Measurements from ENCODE around the gene ELMOD3.
"Not testable (repeated sequence)": the region's sequence is repeated elsewhere in the genome, so short reads cannot be mapped to it uniquely, and the experiment has no call there.

ELMOD3 gene

GRCh38 chr2:85413592-85414420 lies 59.2 kb downstream of the ELMOD3 start:
- H3K4me3 ChIP-seq (replicated peaks; ENCODE audit: low read depth, low read length): peak overlapping the region; percentile 8
- H3K27me3 ChIP-seq (replicated peaks; ENCODE audit: control insufficient read depth, insufficient read depth, low read length): no peaks in the 10 kb centered on the region
- no peaks in the 10 kb centered on the region for H3K36me3 ChIP-seq (ENCODE audit: control insufficient read depth, insufficient read depth, low read length)
- TF ChIP-seq, protein P1, sequence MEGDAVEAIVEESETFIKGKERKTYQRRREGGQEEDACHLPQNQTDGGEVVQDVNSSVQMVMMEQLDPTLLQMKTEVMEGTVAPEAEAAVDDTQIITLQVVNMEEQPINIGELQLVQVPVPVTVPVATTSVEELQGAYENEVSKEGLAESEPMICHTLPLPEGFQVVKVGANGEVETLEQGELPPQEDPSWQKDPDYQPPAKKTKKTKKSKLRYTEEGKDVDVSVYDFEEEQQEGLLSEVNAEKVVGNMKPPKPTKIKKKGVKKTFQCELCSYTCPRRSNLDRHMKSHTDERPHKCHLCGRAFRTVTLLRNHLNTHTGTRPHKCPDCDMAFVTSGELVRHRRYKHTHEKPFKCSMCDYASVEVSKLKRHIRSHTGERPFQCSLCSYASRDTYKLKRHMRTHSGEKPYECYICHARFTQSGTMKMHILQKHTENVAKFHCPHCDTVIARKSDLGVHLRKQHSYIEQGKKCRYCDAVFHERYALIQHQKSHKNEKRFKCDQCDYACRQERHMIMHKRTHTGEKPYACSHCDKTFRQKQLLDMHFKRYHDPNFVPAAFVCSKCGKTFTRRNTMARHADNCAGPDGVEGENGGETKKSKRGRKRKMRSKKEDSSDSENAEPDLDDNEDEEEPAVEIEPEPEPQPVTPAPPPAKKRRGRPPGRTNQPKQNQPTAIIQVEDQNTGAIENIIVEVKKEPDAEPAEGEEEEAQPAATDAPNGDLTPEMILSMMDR (IDR thresholded peaks at IDR 0.05; ENCODE audit: insufficient read depth, low read length, poor library complexity, severe bottlenecking): no peak
- no peak for DNase-seq (ENCODE audit: extremely low read depth, insufficient read length)

- not testable (repeated sequence) for DNase-seq (ENCODE audit: extremely low read depth, insufficient read length); H3K36me3 ChIP-seq (ENCODE audit: control insufficient read depth, insufficient read depth, low read length); H3K4me3 ChIP-seq (replicated peaks; ENCODE audit: low read depth, low read length); H3K27me3 ChIP-seq (replicated peaks; ENCODE audit: control insufficient read depth, insufficient read depth, low read length)
These were observed 59.8 kb downstream of the ELMOD3 start for GRCh38 chr2:85414421-85414759.

DNA sequence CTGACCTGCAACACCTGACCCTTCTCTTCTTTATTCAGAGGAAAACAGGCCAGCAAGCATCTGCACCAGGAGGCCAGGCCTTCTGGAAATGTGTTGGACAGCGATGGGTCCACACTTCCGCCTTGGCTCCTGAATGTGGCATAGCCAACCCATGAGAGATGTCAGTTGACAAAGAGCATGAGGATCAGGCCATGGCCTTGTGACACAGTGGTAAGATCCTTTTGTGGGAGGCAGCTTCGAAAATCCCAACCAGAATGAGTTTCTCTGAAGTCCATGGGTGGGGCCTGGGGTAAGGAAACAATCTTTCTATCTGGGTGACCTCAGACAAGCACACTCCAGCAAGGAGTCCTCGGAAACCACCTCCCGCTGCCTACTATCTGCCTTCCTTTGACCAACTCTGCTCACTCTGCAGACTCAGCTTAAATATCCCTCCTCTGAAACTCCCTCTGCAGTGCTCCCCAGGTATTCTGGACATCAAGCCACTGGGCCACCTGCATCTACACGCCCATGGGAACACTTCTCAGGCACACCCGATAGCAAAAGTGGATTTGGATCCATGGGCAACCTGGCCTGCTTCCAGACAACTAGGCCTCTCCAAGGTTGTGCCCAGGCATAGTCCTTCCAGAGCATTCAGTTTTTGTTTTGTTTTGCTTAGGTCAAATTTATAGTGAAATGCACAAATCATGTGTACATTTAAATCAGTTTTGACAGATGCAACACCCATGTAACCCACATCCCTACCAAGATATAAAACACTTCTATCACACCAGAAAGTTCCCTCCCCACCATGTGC lies 60.4 kb downstream of the ELMOD3 start:
- DNase-seq (ENCODE audit: extremely low read depth, insufficient read length): no peak
- Histone ChIP-seq H3K4me3 (replicated peaks; ENCODE audit: low read depth, low read length) (no peak overlapping the region), H3K27me3 (replicated peaks; ENCODE audit: control insufficient read depth, insufficient read depth, low read length) (no peaks in the 10 kb centered on the region), H3K36me3 (ENCODE audit: control insufficient read depth, insufficient read depth, low read length) (no peaks in the 10 kb centered on the region)
- TF ChIP-seq, protein P1 (IDR thresholded peaks at IDR 0.05; ENCODE audit: insufficient read depth, low read length, poor library complexity, severe bottlenecking): no peak

- Histone ChIP-seq H3K36me3 (ENCODE audit: control insufficient read depth, insufficient read depth, low read length) (no peaks in the 10 kb centered on the region), H3K27me3 (replicated peaks; ENCODE audit: control insufficient read depth, insufficient read depth, low read length) (no peaks in the 10 kb centered on the region), H3K4me3 (replicated peaks; ENCODE audit: low read depth, low read length) (no peak overlapping the region)
- no peak for DNase-seq (ENCODE audit: extremely low read depth, insufficient read length)
- TF ChIP-seq, protein P1 (IDR thresholded peaks at IDR 0.05; ENCODE audit: insufficient read depth, low read length, poor library complexity, severe bottlenecking): no peak
These were observed 61.5 kb downstream of the ELMOD3 start for GRCh38 chr2:85415980-85416650.

DNA sequence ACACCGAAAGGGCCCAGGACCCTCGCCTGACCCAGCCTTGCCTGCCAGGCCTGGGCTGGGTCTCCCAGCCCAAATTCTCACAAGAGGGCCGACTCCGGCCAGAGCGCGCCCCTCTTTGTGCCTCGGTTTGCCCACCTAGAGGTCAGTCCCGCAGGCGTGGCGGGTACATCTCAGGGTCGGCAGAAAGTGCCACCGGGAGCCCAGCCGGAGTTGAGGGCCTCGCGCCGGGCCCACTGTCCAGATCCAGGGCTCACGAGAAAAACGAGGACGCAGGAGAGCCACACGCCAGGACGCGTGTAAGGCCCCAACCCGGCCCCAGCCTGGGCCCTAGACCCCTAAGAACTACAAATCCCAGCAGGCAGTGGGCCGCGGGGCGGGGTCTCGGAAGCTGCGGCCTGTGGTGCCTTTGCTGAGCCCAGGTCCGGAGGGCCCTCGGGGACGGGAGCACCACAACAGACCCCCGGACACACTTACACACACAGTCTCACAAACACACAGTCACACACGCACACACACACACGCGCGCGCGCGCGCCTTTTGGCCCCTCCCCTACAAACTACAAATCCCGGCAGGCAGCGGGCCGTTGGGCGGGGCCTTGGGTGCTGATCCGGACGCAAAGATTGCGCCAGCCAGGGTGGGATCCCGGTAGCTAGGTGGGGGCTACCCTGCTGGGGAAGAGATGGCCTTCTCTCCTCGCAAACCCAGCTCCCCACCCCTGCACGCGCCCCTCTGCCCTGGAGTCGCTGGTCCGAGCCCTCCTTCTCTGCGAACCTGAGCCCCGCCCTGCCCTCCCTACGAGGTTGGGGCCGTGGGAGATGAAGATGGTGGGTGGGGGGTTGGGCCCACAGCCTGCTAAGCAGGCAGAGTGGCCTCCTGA lies 63.8 kb downstream of the ELMOD3 start, which contains the start of gene SH2D6:
TSS of gene SH2D6 (plus strand) at position 583 of the 877 bp plus-strand sequence. CDS start 10,752 bp downstream, outside the sequence.
- H3K27me3 ChIP-seq (replicated peaks; ENCODE audit: control insufficient read depth, insufficient read depth, low read length): no peaks in the 10 kb centered on the region
- TF ChIP-seq, protein P1 (IDR thresholded peaks at IDR 0.05; ENCODE audit: insufficient read depth, low read length, poor library complexity, severe bottlenecking): no peak
- peak; percentile 90 for DNase-seq (ENCODE audit: extremely low read depth, insufficient read length)
- peak within 1 kb of the TSS; percentile 68 for H3K4me3 ChIP-seq (replicated peaks; ENCODE audit: low read depth, low read length)
- H3K36me3 ChIP-seq (ENCODE audit: control insufficient read depth, insufficient read depth, low read length): no peaks in the 10 kb centered on the region

Data from GM06990 (cell line).